B cell (primary cell): ENCODE data around the gene STT3A.

Experiments used
- CTCF ChIP-seq: fragments of 200-600 bp; IDR thresholded peaks from one replicate; pipeline ENCODE4 v1.8.0; 2022; ENCODE audit warnings: antibody characterized with exemption, mild to moderate bottlenecking
- EZH2 ChIP-seq: IDR thresholded peaks from 2 replicates; pipeline ENCODE4 v1.6.1; 2012; ENCODE audit warnings: borderline replicate concordance, low read depth, mild to moderate bottlenecking, moderate library complexity, low read length; ENCODE audit not compliant: insufficient read depth, poor library complexity, severe bottlenecking

GRCh38 chr11:125626288-125626950 is 33.8 kb downstream of the STT3A start:
- TF ChIP-seq CTCF, result peak; percentile 39
- TF ChIP-seq EZH2, result no peak
